ENCODE data around the gene NANOS1. TPM values are rescaled to one million over a fixed set of nuclear protein-coding genes. Genes with fewer than 3 reads are reported as not detected.

NANOS1 gene
- total RNA-seq, 6 experiments from 2014 or later = 0.06 to 0.35 (median 0.31) TPM; not detected in 3

DNA sequence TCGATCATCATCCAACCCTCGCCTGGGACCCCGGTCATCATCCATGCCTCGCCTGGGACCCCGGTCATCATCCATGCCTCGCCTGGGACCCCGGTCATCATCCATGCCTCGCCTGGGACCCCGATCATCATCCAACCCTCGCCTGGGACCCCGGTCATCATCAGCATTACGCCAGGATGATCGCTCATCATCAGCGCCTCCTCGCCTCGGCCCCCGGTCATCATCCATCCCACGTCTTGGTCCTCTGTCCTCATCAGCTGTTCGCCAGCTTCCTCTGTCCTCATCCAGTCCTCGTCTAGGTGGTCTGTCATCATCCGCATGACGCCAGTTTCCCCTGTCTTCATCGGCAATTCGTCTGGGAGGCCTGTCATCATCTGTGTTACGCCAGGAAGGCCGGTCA lies 12.7 kb downstream of the NANOS1 start:
- H3K4me3 ChIP-seq = no peak overlapping the region
- H3K27me3 ChIP-seq = no peaks in the 10 kb centered on the region
- no peaks in the 10 kb centered on the region for H3K4me1 ChIP-seq
- H3K9me3 ChIP-seq = no peaks in the 10 kb centered on the region
- ATAC-seq (no peak), DNase-seq (no peak)
- TF ChIP-seq, protein P1, sequence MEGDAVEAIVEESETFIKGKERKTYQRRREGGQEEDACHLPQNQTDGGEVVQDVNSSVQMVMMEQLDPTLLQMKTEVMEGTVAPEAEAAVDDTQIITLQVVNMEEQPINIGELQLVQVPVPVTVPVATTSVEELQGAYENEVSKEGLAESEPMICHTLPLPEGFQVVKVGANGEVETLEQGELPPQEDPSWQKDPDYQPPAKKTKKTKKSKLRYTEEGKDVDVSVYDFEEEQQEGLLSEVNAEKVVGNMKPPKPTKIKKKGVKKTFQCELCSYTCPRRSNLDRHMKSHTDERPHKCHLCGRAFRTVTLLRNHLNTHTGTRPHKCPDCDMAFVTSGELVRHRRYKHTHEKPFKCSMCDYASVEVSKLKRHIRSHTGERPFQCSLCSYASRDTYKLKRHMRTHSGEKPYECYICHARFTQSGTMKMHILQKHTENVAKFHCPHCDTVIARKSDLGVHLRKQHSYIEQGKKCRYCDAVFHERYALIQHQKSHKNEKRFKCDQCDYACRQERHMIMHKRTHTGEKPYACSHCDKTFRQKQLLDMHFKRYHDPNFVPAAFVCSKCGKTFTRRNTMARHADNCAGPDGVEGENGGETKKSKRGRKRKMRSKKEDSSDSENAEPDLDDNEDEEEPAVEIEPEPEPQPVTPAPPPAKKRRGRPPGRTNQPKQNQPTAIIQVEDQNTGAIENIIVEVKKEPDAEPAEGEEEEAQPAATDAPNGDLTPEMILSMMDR (IDR thresholded peaks at IDR 0.05) = no peak
- TF ChIP-seq POLR2A (IDR thresholded peaks at IDR 0.05) = no peak
- peaks cover 8 to 96% (median 63%) of the 10 kb centered on the region in 4 donors for H3K36me3 ChIP-seq
- intact Hi-C loops (cut with DNase I) = no loop called here
- no peak overlapping the region for H3K27ac ChIP-seq
- WGBS (ENCODE audit: insufficient coverage, low coverage, low lambda C conversion rate, missing lambda C conversion rate) = 93% methylated on average over 19 of the region's 26 CpGs

DNA sequence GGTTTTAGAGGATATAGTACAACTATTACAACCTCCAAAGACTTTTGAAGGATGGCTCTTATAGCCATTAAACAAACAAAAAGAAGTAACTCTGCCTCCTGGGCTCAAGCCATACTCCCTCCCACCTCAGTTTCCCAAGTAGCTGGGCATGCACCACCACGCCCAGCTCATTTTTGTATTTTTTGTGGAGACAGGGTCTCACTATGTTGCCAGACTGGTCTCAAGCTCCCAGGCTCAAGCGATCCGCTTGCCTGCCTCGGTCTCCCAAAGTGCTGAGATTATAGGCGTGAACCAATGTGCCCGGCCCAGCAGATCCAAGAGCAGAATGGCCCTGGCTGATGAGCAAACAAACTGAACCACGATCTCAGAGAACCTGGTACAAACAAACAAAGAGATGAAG lies 16.0 kb downstream of the NANOS1 start:
- no peak for DNase-seq
- no peak overlapping the region for H3K27ac ChIP-seq
- no peaks in the 10 kb centered on the region for H3K4me1 ChIP-seq
- no peak overlapping the region for H3K4me3 ChIP-seq
- TF ChIP-seq, protein P1 (IDR thresholded peaks at IDR 0.05) = no peak
- TF ChIP-seq POLR2A (IDR thresholded peaks at IDR 0.05) = no peak
- intact Hi-C loops (cut with DNase I) = no loop called here
- ATAC-seq = no peak
- 85% methylated on average over 7 of the region's 7 CpGs for WGBS (ENCODE audit: insufficient coverage, low coverage, low lambda C conversion rate, missing lambda C conversion rate)
- H3K27me3 ChIP-seq = no peaks in the 10 kb centered on the region
- peaks cover 8 to 95% (median 66%) of the 10 kb centered on the region in 4 donors for H3K36me3 ChIP-seq
- no peaks in the 10 kb centered on the region for H3K9me3 ChIP-seq

DNA sequence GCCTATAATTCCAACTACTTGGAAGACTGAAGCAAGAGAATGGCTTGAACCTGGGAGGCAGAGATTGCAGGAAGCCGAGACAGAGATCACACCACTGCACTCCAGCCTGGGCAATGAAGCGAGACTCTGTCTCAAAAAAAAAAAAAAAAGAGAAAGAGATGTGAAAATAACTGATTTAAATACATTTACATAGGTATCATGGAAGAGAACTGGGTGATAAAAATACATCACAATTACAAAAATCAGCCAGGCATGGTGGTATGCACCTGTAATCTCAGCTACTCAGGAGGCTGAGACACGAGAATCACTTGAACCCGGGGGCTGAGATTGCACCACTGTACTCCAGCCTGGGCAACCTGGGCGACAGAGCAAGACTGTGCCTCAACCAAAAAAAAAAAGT lies 19.8 kb downstream of the NANOS1 start:
- ATAC-seq (no peak), DNase-seq (no peak)
- Histone ChIP-seq H3K4me3 (no peak overlapping the region), H3K9me3 (no peaks in the 10 kb centered on the region), H3K36me3 (peaks cover 9 to 94% (median 59%) of the 10 kb centered on the region in 4 donors), H3K4me1 (no peaks in the 10 kb centered on the region), H3K27ac (no peak overlapping the region), H3K27me3 (no peaks in the 10 kb centered on the region)
- intact Hi-C loops (cut with DNase I) = no loop called here
- TF ChIP-seq POLR2A (IDR thresholded peaks at IDR 0.05) = no peak
- TF ChIP-seq, protein P1 (IDR thresholded peaks at IDR 0.05) = no peak
- 92% methylated on average over 5 of the region's 5 CpGs for WGBS (ENCODE audit: insufficient coverage, low coverage, low lambda C conversion rate, missing lambda C conversion rate)

DNA sequence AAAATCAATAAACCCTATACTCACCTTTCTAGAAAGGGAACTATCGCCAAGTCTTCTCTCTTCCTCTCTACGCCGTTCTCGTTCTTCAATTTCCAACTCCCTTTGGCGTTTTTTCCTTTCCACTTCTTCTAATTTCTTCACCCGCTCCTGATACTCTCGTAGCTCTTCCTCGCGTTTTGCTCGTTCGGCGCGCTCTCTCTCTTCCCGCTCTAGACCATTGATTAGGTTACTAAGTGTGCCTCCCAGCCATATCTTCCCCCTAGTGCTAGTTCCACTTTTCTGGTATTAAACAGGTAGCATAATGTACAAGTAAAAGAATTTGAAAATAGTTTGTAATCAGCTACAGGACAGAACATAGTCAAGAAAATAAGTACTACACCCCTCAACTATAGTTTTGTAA lies 20.3 kb downstream of the NANOS1 start:
- Histone ChIP-seq H3K27ac (no peak overlapping the region), H3K36me3 (peaks cover 9 to 96% (median 59%) of the 10 kb centered on the region in 4 donors), H3K27me3 (no peaks in the 10 kb centered on the region), H3K9me3 (no peaks in the 10 kb centered on the region), H3K4me3 (no peak overlapping the region), H3K4me1 (no peaks in the 10 kb centered on the region)
- WGBS (ENCODE audit: insufficient coverage, low coverage, low lambda C conversion rate, missing lambda C conversion rate) = 90% methylated on average over 14 of the region's 14 CpGs
- intact Hi-C loops (cut with DNase I) = no loop called here
- TF ChIP-seq, protein P1 (IDR thresholded peaks at IDR 0.05) = no peak
- no peak for TF ChIP-seq POLR2A (IDR thresholded peaks at IDR 0.05)
- DNase-seq (no peak), ATAC-seq (no peak)

DNA sequence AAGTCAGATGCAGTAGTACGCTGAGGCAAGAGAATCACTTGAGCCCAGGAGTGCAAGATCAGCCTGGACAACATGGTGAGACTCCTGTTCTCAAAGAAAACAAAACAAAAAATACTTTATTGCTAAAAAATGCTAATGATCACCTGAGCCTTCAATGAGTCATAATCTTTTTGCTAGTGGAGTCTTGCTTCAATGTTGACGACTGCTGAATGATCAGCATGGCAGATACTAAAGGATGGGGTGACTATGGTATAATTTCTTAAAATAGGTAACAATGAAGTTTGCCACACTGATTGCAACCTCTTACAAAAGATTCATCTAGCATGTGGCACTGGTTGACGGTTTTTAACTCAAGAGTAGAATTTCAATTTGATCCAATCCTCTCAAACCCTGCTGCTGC lies 22.3 kb downstream of the NANOS1 start:
- intact Hi-C loops (cut with DNase I) = no loop called here
- peaks cover 10 to 96% (median 63%) of the 10 kb centered on the region in 4 donors for H3K36me3 ChIP-seq
- no peaks in the 10 kb centered on the region for H3K4me1 ChIP-seq
- no peak overlapping the region for H3K27ac ChIP-seq
- DNase-seq (no peak), ATAC-seq (no peak)
- H3K27me3 ChIP-seq = no peaks in the 10 kb centered on the region
- 83% methylated on average over 3 of the region's 3 CpGs for WGBS (ENCODE audit: insufficient coverage, low coverage, low lambda C conversion rate, missing lambda C conversion rate)
- no peaks in the 10 kb centered on the region for H3K9me3 ChIP-seq
- no peak overlapping the region for H3K4me3 ChIP-seq
- TF ChIP-seq POLR2A (IDR thresholded peaks at IDR 0.05) = no peak
- TF ChIP-seq, protein P1 (IDR thresholded peaks at IDR 0.05) = no peak

Measured in right lobe of liver (tissue), 6 donors.